ENCODE measurements around the gene REX1BD.
"Not testable (repeated sequence)": the region's sequence is repeated elsewhere in the genome, so short reads cannot be mapped to it uniquely, and the experiment has no call there.

Gene REX1BD

DNA sequence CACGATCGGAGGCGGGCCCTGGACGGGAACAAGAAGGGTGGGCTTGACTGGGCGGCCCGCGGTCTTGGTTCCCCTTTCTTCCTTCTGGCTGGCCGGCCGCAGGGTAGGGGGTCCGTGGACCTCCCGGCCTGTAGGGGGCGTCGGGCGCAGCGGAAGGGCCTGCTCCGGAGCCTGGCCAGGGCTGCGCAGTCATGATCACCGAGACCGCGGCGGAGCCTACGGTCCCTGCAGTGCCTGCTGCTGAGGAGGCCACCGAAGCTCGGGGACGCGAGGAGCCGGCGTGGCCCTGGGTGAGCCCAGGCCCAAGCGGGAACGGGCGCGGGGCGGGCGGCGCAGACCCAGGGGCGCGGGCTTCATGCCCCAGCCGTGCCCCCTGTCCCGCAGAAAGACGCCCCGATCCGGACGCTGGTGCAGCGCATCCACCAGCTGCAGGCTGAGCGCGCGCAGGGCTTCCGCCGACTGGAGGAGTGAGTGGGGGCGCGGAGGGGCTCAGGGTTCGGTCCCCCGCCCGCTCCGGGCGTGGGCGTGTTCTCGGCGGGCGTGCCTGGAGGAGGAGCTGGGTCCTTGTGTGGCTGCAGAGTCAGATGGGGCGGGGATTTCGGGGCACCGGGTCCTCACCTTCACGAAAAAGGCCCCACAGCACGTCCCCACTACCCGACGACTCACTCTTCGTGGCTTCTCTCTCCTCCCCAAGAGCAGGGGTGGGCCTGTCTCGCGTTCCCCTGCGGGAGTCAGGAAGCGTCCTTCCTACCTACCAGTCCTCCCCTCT lies at the start of gene REX1BD:
REX1BD (plus strand) TSS at position 188 of the 769 bp plus-strand sequence; CDS start at position 192, 4 bp downstream.
- DNase-seq (ENCODE audit: low spot score) = peak; percentile 91

DNA sequence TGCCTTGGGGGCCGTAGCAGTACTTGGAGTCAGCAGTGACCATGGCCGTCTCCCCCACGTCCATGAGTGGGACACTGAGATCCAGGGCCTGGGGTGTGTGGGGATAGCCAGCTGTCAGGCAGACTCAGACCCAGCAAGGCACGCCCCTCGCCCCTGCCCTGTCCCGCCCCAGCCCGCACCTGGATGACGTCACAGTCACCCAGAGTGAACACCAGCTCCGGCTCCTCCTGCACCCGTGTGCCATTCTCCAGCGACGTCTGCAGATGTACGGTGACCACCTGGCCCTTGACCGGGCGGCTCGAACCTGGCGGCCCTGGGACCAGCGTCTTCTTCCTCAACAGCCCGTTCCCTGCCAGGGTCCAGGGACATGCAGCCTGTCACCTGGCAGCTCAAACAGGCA lies 49.2 kb upstream of the REX1BD start:
- DNase-seq (ENCODE audit: low spot score) = no peak

DNA sequence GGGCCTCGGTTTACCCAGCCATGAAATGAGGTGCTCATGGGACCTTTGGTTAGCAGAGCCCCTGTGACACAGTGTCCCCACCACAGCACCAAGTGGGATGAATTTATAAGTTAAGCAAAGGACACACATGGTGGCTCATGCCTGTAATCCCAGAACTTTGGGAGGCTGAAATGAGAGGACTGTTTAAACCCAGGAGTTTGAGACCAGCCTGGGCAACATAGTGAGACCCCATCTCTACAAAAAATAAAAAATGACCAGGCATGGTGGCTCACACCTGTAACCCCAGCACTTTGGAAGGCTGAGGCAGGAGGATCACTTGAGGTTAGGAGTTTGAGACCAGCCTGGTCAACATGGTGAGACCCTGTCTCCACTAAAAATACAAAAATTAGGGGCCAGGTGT lies 48.4 kb upstream of the REX1BD start:
- not testable (repeated sequence) for DNase-seq (ENCODE audit: low spot score)

DNA sequence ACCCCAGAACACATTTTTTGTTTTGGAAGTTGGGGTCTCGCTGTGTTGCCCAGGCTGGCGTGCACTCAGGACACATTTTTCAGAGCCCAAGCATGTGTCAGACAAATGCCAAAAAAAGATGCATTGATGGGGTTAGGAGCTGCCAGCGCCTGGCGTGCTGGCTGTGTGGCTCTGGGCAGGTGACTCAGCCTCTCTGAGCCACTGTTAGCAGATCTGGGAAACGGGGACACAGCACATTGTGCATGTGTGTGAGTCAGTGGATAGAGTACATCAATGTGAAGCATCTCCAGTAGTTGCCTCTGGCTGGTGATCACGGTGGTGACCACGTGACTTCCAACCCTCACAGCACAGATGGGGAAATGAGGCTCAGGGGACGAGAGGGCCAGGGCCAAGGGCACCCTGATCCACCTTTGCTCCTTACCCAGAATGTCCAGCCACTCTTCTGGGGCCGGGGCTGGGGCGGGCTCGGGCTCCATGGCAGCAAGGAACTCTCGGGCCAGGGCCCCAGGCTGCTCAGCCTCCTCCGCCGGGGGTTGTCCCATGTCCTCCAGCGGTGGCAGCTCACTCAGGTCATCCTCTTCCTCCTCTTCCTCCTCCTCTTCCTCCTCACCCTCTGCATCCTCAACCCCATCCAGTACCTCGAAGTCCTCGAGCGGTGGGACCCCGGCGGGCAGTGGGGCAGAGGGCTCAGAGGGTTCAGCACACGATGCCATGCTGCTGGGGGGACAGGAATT lies 47.2 kb upstream of the REX1BD start:
- peak; percentile 25 for DNase-seq (ENCODE audit: low spot score)

DNA sequence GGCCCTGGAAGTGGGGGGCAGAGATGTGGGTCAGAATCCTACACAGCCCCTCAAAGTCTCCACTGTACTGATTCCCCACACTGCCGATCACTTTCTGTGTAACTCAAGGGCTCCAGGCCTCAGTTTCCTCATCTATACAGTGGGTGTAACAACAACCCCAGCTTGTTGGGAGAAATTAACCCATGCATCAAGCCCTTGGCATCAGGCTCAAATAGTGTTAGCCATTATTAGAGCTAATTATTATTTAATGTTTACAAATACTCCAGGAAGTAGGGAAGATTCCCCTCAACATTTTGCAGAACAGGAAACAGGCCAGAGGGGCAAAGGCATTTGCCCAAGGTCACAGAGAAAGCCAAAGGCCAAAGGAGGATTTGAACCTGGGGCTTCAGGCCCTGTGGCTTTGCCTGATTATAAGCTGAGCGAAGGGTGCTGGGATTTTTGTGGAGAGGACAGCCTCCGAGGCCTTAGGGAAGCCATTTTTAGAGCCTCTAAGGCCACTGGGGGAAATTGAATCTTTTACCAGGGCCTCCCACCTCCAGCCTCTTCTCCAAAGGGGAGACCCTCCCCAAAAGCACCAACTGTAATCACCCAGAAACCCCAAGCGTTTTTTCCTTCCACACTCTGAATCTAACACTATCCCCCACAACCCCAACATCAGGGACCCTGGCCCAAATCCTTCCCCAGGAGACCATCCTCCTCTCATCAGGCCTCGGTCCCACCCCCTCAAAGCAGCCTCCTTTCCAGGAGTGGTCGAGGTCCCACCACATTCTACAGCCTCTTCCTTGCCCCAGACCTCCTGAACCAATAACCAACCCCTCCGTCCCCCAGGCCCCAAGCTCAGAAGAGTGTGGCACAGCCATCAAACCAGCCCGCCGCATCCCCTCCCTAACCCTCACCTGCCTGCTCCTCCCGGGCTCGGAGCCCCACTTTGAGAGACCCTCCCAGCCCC lies 46.3 kb upstream of the REX1BD start:
- no peak for DNase-seq (ENCODE audit: low spot score)

DNA sequence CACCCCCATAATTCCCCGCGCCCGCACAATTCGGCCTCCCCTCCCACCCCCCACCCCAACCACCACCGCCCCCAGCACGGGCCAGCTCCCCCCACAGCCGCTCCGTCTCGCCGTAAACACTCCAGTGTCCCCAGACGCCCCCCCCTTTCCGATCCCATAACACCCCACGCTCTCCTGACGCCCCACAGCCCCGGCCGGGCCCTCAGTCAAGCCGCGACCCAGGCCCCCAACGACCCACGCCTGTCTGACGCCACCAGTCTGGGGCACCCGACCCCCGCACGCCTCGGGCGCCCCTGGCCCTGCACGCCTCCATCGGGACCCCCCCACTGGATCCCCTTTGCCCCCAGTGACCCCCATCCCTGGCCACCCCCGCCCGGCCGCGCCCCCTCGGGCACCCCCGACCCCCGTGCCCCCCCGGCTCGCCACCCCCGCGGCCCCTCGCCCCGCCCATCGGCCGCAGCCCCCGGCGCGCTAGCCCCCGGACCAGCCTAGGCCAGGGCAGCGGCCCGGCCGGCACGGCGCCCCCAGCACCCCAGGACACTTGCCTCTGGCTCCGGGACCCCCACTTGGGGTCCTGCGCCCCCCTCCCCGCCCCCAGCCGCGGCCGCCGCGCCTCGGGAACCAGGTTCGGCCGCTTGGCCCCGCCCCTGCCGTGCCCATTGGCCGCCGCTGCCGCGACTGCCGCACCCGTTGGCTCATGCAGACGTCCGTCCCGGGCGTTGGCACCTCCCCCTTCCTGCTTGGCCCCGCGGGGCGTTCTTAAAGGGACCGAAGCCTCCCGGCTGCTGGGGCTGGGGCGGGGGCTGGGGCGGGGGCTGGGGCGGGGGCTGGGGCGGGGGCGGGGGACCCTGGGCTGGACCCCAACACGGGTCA lies 45.4 kb upstream of the REX1BD start, which contains the start of gene FKBP8:
FKBP8 (minus strand) TSS at position 633 of the 873 bp plus-strand sequence. CDS start 1,603 bp downstream, outside the sequence.
- peak; percentile 93 for DNase-seq (ENCODE audit: low spot score)

DNA sequence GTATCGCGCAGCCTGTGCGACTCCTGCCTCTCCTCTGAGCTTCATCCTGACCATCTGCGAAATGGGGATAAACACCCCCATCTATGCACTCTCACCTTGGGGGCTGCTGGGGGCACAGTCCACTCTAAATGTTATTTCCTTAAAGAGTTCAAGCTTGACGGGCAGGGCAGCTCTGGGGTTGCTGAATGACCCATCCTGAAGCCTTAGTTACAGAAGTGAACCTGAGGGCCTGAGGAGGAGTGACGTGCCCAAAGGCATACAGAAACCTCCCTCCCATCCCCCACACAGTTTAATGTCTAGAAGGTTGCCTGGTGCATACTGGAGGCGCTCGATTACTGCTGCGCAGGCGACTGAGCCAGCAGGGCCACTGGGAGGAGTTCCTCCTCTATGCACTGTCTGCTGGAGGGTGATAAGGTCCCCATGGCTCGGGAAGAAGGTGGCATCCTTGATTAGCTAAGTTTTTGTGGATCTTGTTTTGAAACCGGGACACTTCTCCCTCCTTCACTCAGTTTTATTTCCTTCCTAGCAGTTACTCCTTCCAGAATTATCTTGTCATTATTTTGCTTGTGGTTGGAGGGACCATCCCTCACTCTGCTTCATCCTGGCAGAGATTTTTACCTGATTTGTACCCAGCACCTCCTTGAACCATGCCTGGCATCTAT lies 44.7 kb upstream of the REX1BD start:
- peak; percentile 89 for DNase-seq (ENCODE audit: low spot score)

DNA sequence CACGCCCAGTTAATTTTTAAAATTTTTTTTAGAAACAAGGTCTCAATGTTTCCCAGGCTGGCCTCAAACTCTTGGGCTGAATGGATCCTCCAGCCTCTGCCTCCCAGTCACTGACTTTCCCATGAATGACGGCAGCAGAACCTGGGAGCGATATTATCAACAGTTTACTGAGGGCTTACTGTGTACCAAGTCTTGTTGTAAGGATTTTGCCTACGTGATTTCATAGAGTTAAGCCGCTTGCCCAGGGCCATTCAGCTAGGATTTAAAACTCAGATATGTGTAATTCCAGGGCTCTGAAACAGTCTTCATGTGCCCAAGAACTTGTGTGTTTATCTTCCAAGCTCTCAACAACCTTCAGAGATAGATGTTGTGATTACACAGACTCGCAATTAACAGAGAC lies 37.0 kb upstream of the REX1BD start:
- no peak for DNase-seq (ENCODE audit: low spot score)

DNA sequence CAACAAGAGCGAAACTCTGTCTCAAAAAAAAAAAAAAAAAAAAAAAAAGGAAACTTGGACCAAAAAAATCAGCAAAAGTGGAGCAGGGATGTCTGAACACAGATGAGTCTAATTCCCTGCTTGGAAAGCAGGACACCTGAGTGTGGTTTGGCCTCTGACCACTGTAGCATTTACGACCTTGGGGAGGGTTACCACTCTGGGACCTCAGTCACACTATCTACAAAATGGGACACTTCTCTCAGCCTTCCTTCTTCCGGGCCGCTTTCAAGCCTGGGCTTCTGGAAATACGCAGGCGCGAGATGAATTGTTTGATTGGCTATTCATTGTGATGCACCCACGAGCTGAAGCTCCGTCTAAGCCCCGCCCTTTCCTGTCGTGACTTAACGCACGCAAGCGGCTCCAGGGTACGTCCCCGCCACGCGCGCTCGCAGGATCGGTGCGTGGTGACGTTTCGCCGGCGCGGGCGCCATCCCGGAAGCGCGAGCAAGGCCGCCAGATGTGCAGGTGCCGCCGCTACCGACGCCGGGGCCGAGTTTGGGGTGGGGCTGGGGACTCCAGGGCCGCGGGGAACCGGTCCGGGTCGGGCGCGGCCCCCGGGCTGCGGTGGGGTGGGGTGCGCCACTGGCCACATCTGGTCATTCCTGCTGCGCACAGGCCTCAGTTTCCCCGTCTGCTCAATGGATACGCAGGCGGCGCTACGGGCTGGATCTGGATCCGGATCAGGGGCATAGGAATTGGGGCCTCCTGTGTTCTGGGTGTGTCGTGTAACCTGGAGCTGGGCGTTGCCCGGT lies 31.0 kb upstream of the REX1BD start, which contains the start of gene KXD1:
KXD1 (plus strand) TSS at position 460 of the 791 bp plus-strand sequence. CDS start 4,187 bp downstream, outside the sequence.
- DNase-seq (ENCODE audit: low spot score) = peak; percentile 99

DNA sequence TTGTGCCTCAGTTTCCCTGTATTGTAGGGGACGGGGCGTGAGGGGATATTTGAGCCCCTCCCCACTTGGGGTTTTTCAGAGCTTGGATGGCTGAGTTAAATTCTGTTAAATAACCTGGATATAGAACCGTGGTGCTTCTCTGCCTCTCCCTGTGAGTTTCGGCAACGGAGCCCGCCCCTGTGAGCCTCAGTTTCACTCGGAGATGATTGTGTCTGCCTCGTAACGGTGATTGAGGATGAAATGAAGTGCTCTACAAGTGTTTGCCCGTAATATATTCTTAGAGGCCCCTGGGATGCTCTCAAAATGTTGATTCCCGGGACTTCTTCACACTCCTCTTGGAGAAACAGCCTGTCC lies 30.4 kb upstream of the REX1BD start:
- DNase-seq (ENCODE audit: low spot score) = no peak

DNA sequence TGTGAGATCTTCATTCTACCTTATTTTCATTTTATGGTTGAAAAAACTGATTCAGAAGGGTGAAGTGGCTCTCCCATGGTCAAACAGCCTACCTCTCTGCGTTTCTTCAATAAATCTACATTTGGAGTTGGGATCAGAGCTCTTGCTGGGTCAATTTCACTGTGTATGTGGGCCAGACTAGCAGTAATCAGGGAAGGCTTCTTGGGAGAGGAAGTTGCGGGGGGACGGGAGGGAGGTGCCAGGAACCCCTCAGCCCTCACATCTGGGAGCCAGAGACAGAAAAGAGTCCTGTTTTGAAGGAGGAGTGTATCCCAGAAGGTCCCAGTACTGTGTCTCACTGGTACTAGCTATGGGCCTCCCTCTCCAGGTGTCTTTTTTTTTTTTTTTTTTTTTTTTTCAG lies 30.0 kb upstream of the REX1BD start:
- DNase-seq (ENCODE audit: low spot score) = no peak

DNA sequence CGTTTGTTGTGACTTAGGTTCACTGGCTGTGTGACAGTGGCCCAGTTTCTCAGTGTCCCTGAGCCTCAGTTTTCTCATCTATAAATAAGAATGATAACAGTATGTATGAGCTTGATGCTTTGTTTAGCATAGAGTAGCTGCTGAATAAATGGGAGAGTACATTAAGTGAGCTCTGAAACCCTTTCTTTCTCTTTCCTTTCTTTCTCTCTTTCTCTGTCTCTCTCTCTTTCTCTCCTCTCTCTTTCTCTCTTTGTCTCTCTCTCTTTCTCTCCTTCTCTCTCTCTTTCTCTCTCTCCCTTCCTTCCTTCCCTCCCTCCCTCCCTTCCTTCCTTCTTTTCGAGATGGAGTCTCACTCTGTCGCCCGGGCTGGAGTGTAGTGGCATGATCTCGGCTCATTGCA lies 28.9 kb upstream of the REX1BD start:
- no peak for DNase-seq (ENCODE audit: low spot score)

DNA sequence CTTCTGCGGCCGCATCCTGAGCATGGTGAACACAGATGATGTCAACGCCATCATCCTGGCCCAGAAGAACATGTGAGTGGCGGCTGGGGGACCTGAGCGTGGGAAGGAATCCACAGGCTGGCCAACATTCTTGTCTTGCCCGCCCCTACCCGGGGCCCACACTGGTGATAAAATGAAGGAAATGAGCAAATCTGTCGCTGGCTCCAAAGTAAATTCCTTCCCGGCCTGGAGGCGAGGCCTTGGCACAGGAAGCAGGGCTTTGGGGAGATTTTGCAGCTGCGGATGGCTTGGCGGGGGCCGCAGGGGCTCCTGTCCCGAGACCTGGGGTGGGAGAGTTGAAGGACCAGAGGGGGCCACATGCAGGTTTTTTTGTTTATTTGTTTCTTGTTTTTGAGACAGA lies 26.5 kb upstream of the REX1BD start:
- DNase-seq (ENCODE audit: low spot score) = no peak

DNA sequence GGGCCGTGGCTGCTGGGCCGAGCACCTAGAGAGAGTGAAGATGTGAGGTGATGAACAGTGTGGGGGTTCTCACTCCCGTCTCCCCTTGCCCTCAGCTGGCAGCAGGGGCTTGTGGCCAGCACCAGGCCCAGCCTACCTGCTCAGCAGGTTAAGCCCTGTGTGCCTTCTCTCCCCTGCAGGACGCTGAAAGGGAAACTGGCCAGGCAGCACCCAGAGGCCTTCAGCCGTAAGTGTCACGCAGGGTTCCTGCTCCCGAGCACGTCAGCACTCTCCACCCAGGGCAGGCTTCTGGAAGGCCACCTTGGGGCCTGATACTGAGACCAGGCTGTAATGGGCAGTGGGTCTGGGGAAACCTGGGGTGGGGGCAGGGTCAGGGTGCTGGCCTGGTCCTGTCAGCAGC lies 21.6 kb upstream of the REX1BD start:
- DNase-seq (ENCODE audit: low spot score) = no peak

DNA sequence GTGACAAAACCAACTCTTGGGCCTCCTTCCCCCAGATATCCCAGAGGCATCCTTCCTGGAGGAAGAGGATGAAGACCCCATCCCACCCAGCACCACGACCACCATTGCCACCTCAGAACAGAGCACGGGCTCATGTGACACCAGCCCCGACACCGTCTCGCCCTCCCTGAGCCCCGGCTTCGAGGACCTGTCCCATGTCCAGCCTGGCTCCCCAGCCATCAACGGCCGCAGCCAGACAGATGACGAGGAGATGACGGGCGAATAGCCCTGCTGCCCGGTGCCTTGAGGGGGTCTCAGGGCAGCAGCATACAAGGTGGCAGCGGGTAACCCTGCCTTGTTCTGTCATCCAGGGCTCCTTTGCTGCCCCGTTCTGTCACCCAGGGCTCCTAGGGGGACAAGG lies 20.2 kb upstream of the REX1BD start:
- DNase-seq (ENCODE audit: low spot score) = no peak

DNA sequence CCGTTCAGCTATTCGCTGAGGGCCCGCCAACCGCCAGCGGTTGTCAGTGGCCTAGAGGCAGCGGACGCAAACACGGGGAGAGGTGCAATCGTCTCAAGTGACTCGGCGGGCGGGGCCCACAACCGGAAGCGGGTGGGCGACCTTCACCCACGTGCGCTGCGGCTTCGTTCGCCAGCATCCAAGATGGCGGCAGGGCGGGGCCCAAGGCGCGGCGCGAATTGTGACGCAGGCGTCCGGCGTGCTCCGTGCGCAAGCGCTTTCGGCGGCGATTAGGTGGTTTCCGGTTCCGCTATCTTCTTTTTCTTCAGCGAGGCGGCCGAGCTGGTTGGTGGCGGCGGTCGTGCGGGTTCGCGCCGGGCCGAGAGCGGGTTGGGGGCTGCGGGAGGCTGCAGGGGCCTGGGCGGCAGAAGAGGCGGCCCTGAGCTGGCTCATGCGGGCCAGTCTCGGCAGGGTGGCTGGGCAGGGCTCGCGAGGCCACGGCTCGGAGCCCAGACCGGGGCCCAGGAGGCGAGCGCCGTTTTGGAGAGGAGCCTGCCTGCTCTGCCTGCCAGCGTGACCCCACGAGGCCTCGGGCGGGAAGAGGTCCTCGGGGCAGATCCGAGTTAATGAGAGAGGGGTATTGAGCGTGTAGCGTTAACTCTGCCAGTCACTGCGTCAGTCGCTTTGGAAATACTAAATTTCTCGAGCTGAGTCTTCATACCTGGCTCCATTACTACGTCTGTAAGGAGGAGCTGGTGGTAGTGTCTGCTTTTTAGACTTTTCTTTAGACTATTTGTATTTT lies 16.8 kb upstream of the REX1BD start, which contains the start of gene UBA52:
UBA52 (plus strand) TSS at position 294 of the 781 bp plus-strand sequence. CDS start 1,444 bp downstream, outside the sequence.
- peak; percentile 98 for DNase-seq (ENCODE audit: low spot score)

DNA sequence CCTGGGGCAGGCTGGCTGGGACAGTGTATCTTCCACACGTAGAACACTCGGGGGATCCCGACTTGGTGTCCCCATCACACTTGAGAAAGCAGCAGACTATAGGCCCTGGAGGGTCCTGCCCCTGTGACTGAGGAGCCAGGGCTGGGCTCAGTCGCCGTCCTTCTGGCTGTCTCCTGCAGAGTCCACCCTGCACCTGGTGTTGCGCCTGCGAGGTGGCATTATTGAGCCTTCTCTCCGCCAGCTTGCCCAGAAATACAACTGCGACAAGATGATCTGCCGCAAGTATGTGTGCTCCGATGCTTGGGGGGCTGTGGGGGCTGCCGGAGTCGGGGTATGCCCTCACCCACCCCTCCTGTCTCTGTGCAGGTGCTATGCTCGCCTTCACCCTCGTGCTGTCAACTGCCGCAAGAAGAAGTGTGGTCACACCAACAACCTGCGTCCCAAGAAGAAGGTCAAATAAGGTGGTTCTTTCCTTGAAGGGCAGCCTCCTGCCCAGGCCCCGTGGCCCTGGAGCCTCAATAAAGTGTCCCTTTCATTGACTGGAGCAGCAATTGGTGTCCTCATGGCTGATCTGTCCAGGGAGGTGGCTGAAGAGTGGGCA lies 13.8 kb upstream of the REX1BD start:
- DNase-seq (ENCODE audit: low spot score) = no peak

DNA sequence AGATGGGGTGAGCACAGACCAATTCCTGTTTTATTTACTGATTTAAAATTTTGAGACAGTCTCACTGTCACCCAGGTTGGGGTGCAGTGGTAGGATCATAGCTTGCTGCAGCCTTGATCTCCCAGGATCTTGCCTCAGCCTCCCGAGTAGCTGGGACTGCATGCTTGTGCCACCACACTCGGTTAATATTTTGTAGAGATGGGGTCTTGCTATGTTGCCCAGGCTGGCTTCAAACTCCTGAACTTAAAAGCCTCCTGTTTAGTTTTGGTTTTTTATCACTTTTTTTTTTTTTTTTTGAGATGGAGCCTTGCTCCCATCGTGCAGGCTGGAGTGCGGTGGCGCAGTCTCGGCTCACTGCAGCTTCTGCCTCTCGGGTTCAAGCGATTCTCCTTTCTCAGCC lies 12.2 kb upstream of the REX1BD start:
- no peak for DNase-seq (ENCODE audit: low spot score)

Measured in CD4-positive, alpha-beta T cell treated with Interleukin-2 at 100 ng/mL for 4 hours (primary cell).